GM18868 (cell line): Measurements from ENCODE around the gene U2AF2.
A peak's percentile ranks its signal among the peaks of the same experiment; 100 is the strongest.

Experiments
- ATAC-seq: cut with Tn5 transposase; IDR thresholded peaks from one replicate; pipeline ENCODE4 v1.9.1; 2021; ENCODE audit warnings: mild to moderate bottlenecking, moderate library complexity; ENCODE audit not compliant: unreplicated experiment

The U2AF2 gene

GRCh38 chr19:55654868-55655647, at the start of gene U2AF2:
Gene U2AF2 (plus strand): TSS chr19:55655035. CDS start chr19:55655105, 70 bp downstream.
- peak; percentile 36 for ATAC-seq

- ATAC-seq, result peak; percentile 65
Measured at GRCh38 chr19:55605207-55605636, 49.6 kb upstream of the U2AF2 start.

GRCh38 chr19:55605637-55606470, 49.0 kb upstream of the U2AF2 start, which contains the start of gene ZNF865:
Gene ZNF865 (plus strand): TSS chr19:55605647. CDS start chr19:55613619, 7,972 bp downstream.
- peak; percentile 34 for ATAC-seq

GRCh38 chr19:55606471-55606787, 48.4 kb upstream of the U2AF2 start:
- ATAC-seq, result no peak

GRCh38 chr19:55606817-55607216, 48.0 kb upstream of the U2AF2 start:
- ATAC-seq, result no peak

GRCh38 chr19:55609326-55609725, 45.5 kb upstream of the U2AF2 start:
- no peak for ATAC-seq

- no peak for ATAC-seq
Measured at GRCh38 chr19:55611300-55611982, 43.4 kb upstream of the U2AF2 start.

- no peak for ATAC-seq
Measured at GRCh38 chr19:55611983-55612645, 42.7 kb upstream of the U2AF2 start.

GRCh38 chr19:55613396-55613795, 41.4 kb upstream of the U2AF2 start:
- no peak for ATAC-seq

GRCh38 chr19:55613930-55614710, 40.7 kb upstream of the U2AF2 start:
- no peak for ATAC-seq

- ATAC-seq, result no peak
Measured at GRCh38 chr19:55614711-55615542, 39.9 kb upstream of the U2AF2 start.

- no peak for ATAC-seq
Measured at GRCh38 chr19:55615543-55616394, 39.1 kb upstream of the U2AF2 start.

GRCh38 chr19:55616395-55616875, 38.4 kb upstream of the U2AF2 start:
- ATAC-seq, result no peak

- no peak for ATAC-seq
Measured at GRCh38 chr19:55617426-55617825, 37.4 kb upstream of the U2AF2 start.

- ATAC-seq, result no peak
Measured at GRCh38 chr19:55618426-55618825, 36.4 kb upstream of the U2AF2 start.

- no peak for ATAC-seq
Measured at GRCh38 chr19:55619286-55619685, 35.5 kb upstream of the U2AF2 start.

GRCh38 chr19:55620410-55621204, 34.2 kb upstream of the U2AF2 start:
- ATAC-seq, result no peak
